SK-N-SH treated with all-trans-retinoic acid at 6 μM for 48 hours (cell line): ENCODE results near the gene CDC14A.

Source experiments
- ATAC-seq: fragments of 200-7000 bp; cut with Tn5 transposase; 3 replicates; pipeline ENCODE4 v1.9.1; 2020; ENCODE audit warnings: mild to moderate bottlenecking, moderate library complexity
- ARNTL ChIP-seq: fragments of 450-650 bp; formaldehyde crosslinking; IDR thresholded peaks from 2 replicates; pipeline ENCODE4 v1.5.0; 2020; ENCODE audit warnings: low read depth, mild to moderate bottlenecking, moderate library complexity, borderline replicate concordance
- BACH2 ChIP-seq: fragments of 250-450 bp; sonication (Bioruptor Pico); IDR thresholded peaks from 2 replicates; pipeline ENCODE4 v1.9.0; 2021; ENCODE audit warnings: mild to moderate bottlenecking, borderline replicate concordance
- ESRRG ChIP-seq: fragments of 250-450 bp; sonication (Bioruptor Pico); IDR thresholded peaks from 2 replicates; pipeline ENCODE4 v1.6.1; 2021; ENCODE audit warnings: mild to moderate bottlenecking
- GLIS3 ChIP-seq: fragments of 250-450 bp; sonication (Bioruptor Pico); IDR thresholded peaks from 2 replicates; pipeline ENCODE4 v1.5.0; 2020; ENCODE audit warnings: mild to moderate bottlenecking, moderate library complexity
- ISL1 ChIP-seq: fragments of 250-450 bp; sonication (Bioruptor Pico); IDR thresholded peaks from 2 replicates; pipeline ENCODE4 v2.1.2; 2022; ENCODE audit warnings: mild to moderate bottlenecking, moderate library complexity
- OSR1 ChIP-seq: fragments of 250-450 bp; sonication (Bioruptor Pico); IDR thresholded peaks from 2 replicates; pipeline ENCODE4 v1.8.0; 2022; ENCODE audit warnings: moderate library complexity, mild to moderate bottlenecking, inconsistent platforms
- PPARA ChIP-seq: fragments of 250-450 bp; sonication (Bioruptor Pico); IDR thresholded peaks from 2 replicates; pipeline ENCODE4 v1.5.0; 2020; ENCODE audit warnings: mild to moderate bottlenecking, borderline replicate concordance
- RARB ChIP-seq: fragments of 250-450 bp; sonication (Bioruptor Pico); IDR thresholded peaks from 2 replicates; pipeline ENCODE4 v1.8.0; 2021; ENCODE audit warnings: mild to moderate bottlenecking, moderate library complexity
- SNAI2 ChIP-seq: fragments of 250-450 bp; sonication (Bioruptor Pico); IDR thresholded peaks from 2 replicates; pipeline ENCODE4 v1.5.0; 2020; ENCODE audit warnings: mild to moderate bottlenecking, moderate library complexity
- TCF4 ChIP-seq: fragments of 250-450 bp; sonication (Bioruptor Pico); IDR thresholded peaks from 2 replicates; pipeline ENCODE4 v1.8.0; 2021; ENCODE audit warnings: mild to moderate bottlenecking, moderate library complexity, borderline replicate concordance
- TOX ChIP-seq: fragments of 250-450 bp; sonication (Bioruptor Pico); IDR thresholded peaks from 2 replicates; pipeline ENCODE4 v1.8.0; 2021; ENCODE audit warnings: mild to moderate bottlenecking, moderate library complexity, borderline replicate concordance
- ZFP3 ChIP-seq: fragments of 250-450 bp; sonication (Bioruptor Pico); IDR thresholded peaks from 2 replicates; pipeline ENCODE4 v1.5.0; 2020; ENCODE audit warnings: mild to moderate bottlenecking, moderate library complexity
- ZFP30 ChIP-seq: fragments of 450-650 bp; formaldehyde crosslinking; IDR thresholded peaks from 2 replicates; pipeline ENCODE4 v1.5.0; 2022; ENCODE audit warnings: mild to moderate bottlenecking, moderate library complexity
- ZNF565 ChIP-seq: fragments of 450-650 bp; formaldehyde crosslinking; conservative IDR thresholded peaks from 2 replicates; pipeline ENCODE4 v1.5.0; 2020; ENCODE audit warnings: low read depth, mild to moderate bottlenecking, moderate library complexity
- ZNF70 ChIP-seq: fragments of 450-650 bp; formaldehyde crosslinking; IDR thresholded peaks from 2 replicates; pipeline ENCODE4 v1.5.0; 2020; ENCODE audit warnings: mild to moderate bottlenecking, moderate library complexity
- ZNF8 ChIP-seq: fragments of 450-650 bp; formaldehyde crosslinking; IDR thresholded peaks from 2 replicates; pipeline ENCODE4 v1.5.0; 2020; ENCODE audit warnings: mild to moderate bottlenecking, moderate library complexity
- TF ChIP-seq, protein P1 (sequence below): fragments of 250-450 bp; sonication (Bioruptor Pico); IDR thresholded peaks from 2 replicates; pipeline ENCODE4 v1.8.0; 2020; ENCODE audit warnings: mild to moderate bottlenecking, moderate library complexity, borderline replicate concordance
- TF ChIP-seq, protein P2 (sequence below): fragments of 250-450 bp; sonication (Bioruptor Pico); IDR thresholded peaks from 2 replicates; pipeline ENCODE4 v1.8.0; 2021; ENCODE audit warnings: low read depth, mild to moderate bottlenecking, moderate library complexity, borderline replicate concordance
- TF ChIP-seq, protein P3 (sequence below): fragments of 250-450 bp; sonication (Bioruptor Pico); IDR thresholded peaks from 2 replicates; pipeline ENCODE4 v1.5.1; 2021; ENCODE audit warnings: mild to moderate bottlenecking, moderate library complexity
- TF ChIP-seq, protein P4 (sequence below): fragments of 250-450 bp; sonication (Bioruptor Pico); IDR thresholded peaks from 2 replicates; pipeline ENCODE4 v1.5.1; 2020; ENCODE audit warnings: low read depth, mild to moderate bottlenecking, moderate library complexity
- TF ChIP-seq, protein P5 (sequence below): fragments of 250-450 bp; sonication (Bioruptor Pico); IDR thresholded peaks from 2 replicates; pipeline ENCODE4 v1.5.0; 2020; ENCODE audit warnings: mild to moderate bottlenecking, moderate library complexity

CDC14A gene

DNA sequence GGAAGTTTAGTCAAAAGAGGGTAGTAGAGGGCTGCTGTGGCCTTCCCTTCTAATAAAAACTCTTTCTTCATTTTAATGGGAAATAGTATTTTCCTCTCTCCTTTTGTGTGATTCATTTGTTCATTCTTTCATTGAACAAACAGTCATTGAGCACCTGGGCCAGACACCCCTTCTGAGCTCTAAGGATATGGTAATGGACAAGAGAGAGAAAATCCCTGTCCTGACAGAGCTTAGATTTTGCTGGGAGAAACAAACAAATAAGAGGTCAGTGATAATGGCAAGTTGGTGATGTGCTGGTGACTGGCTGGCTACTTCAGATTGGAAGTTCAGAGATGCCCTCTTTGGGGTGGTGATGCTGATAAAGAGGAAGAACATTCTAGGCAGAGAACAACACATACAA is 59.3 kb downstream of the CDC14A start (continued):
- TF ChIP-seq, protein P1, sequence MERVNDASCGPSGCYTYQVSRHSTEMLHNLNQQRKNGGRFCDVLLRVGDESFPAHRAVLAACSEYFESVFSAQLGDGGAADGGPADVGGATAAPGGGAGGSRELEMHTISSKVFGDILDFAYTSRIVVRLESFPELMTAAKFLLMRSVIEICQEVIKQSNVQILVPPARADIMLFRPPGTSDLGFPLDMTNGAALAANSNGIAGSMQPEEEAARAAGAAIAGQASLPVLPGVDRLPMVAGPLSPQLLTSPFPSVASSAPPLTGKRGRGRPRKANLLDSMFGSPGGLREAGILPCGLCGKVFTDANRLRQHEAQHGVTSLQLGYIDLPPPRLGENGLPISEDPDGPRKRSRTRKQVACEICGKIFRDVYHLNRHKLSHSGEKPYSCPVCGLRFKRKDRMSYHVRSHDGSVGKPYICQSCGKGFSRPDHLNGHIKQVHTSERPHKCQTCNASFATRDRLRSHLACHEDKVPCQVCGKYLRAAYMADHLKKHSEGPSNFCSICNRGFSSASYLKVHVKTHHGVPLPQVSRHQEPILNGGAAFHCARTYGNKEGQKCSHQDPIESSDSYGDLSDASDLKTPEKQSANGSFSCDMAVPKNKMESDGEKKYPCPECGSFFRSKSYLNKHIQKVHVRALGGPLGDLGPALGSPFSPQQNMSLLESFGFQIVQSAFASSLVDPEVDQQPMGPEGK, result no peak
- no peak for TF ChIP-seq ZFP30 (CRISPR knock-in tag)
- TF ChIP-seq, protein P2, sequence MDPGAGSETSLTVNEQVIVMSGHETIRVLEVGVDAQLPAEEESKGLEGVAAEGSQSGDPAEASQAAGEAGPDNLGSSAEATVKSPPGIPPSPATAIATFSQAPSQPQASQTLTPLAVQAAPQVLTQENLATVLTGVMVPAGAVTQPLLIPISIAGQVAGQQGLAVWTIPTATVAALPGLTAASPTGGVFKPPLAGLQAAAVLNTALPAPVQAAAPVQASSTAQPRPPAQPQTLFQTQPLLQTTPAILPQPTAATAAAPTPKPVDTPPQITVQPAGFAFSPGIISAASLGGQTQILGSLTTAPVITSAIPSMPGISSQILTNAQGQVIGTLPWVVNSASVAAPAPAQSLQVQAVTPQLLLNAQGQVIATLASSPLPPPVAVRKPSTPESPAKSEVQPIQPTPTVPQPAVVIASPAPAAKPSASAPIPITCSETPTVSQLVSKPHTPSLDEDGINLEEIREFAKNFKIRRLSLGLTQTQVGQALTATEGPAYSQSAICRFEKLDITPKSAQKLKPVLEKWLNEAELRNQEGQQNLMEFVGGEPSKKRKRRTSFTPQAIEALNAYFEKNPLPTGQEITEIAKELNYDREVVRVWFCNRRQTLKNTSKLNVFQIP (CRISPR knock-in tag), result no peak

DNA sequence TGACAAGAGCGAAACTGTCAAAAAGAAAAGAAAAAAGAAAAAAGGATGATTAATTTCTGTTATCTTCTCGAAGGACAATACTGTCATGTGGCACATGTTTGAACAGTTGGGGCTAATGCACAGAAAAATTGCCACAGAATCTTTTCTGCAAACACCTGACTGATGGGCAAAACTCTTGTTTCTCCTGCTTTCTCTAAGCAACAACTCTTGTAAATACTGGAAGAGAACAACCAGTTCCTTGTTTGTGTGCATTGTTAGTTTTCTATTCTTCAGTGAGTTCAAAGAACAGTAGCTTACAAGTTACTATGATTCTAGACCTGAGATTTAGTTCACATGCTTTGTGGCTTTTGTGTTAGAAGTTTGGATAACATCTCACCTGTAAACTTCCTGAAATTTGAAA is 60.7 kb downstream of the CDC14A start:
- ATAC-seq, result no peak
- TF ChIP-seq RARB (CRISPR knock-in tag) (no peak), TOX (no peak)

DNA sequence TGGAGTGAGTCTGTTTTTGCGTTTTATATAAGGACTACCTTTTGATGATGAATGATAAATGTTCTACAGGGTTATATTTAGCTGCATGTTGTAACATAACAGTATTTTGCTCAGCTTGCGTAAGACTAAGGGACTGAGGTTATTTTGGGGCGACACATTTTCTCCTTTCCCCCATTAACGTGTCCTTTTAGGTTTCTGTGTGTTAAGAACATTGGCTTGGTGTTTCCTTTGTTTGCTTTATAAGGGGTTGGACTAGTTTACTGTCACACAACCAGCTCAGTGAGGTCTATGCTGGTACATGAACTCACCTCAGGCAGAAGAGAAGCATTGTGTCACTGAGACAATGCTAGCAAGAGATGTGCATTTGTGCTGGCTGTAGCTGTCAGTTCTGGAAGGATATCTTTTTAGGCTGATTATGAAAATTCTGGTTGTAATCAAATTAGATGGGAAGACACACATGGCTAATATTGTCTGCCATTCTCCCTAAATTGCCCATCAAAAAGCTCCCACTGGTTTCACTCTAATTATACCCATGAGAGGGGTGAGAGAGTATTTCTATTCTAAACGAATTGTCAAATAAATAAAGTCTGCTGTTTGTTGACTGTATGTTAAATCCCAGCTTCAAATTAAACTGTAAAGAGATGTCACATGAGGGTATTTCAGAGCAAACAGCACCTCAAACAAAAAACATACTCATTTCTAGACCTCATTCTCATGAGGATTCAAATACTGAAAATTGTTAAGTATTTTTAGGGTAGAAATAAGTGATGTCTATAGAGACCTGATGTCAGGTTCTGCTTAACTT is 62.6 kb downstream of the CDC14A start:
- ATAC-seq, result no peak
- TF ChIP-seq ZNF565 (CRISPR knock-in tag) (no peak), ZNF8 (CRISPR knock-in tag) (no peak), SNAI2 (no peak)
- TF ChIP-seq, protein P2 (CRISPR knock-in tag), result no peak

DNA sequence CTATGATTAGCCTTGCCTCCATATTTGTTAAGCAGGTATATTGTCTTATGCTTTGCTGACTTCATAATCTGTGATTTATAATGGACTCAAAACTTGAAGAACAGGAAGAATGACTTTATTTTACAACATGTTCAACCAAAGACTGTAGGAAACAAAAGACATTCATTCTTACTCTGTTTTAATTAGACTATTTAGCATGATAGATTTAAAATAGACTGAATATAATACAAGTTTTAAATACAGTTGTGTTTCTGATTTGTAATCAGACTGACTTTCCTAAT is 63.1 kb downstream of the CDC14A start:
- no peak for ATAC-seq
- TF ChIP-seq ZNF8 (CRISPR knock-in tag) (no peak), TCF4 (CRISPR knock-in tag) (no peak), OSR1 (CRISPR knock-in tag) (no peak), ZFP30 (CRISPR knock-in tag) (no peak), ZFP3 (CRISPR knock-in tag) (no peak), ARNTL (CRISPR knock-in tag) (no peak), TOX (no peak), BACH2 (CRISPR knock-in tag) (no peak), ZNF565 (CRISPR knock-in tag) (no peak), PPARA (CRISPR knock-in tag) (no peak), ISL1 (CRISPR knock-in tag) (no peak), ESRRG (CRISPR knock-in tag) (no peak), GLIS3 (CRISPR knock-in tag) (no peak), ZNF70 (no peak)
- TF ChIP-seq, protein P3, sequence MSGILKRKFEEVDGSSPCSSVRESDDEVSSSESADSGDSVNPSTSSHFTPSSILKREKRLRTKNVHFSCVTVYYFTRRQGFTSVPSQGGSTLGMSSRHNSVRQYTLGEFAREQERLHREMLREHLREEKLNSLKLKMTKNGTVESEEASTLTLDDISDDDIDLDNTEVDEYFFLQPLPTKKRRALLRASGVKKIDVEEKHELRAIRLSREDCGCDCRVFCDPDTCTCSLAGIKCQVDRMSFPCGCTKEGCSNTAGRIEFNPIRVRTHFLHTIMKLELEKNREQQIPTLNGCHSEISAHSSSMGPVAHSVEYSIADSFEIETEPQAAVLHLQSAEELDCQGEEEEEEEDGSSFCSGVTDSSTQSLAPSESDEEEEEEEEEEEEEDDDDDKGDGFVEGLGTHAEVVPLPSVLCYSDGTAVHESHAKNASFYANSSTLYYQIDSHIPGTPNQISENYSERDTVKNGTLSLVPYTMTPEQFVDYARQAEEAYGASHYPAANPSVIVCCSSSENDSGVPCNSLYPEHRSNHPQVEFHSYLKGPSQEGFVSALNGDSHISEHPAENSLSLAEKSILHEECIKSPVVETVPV (CRISPR knock-in tag), result no peak
- TF ChIP-seq, protein P4, sequence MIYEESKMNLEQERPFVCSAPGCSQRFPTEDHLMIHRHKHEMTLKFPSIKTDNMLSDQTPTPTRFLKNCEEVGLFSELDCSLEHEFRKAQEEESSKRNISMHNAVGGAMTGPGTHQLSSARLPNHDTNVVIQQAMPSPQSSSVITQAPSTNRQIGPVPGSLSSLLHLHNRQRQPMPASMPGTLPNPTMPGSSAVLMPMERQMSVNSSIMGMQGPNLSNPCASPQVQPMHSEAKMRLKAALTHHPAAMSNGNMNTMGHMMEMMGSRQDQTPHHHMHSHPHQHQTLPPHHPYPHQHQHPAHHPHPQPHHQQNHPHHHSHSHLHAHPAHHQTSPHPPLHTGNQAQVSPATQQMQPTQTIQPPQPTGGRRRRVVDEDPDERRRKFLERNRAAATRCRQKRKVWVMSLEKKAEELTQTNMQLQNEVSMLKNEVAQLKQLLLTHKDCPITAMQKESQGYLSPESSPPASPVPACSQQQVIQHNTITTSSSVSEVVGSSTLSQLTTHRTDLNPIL (CRISPR knock-in tag), result no peak
- TF ChIP-seq, protein P1, result no peak
- TF ChIP-seq, protein P2 (CRISPR knock-in tag), result no peak
- TF ChIP-seq, protein P5, sequence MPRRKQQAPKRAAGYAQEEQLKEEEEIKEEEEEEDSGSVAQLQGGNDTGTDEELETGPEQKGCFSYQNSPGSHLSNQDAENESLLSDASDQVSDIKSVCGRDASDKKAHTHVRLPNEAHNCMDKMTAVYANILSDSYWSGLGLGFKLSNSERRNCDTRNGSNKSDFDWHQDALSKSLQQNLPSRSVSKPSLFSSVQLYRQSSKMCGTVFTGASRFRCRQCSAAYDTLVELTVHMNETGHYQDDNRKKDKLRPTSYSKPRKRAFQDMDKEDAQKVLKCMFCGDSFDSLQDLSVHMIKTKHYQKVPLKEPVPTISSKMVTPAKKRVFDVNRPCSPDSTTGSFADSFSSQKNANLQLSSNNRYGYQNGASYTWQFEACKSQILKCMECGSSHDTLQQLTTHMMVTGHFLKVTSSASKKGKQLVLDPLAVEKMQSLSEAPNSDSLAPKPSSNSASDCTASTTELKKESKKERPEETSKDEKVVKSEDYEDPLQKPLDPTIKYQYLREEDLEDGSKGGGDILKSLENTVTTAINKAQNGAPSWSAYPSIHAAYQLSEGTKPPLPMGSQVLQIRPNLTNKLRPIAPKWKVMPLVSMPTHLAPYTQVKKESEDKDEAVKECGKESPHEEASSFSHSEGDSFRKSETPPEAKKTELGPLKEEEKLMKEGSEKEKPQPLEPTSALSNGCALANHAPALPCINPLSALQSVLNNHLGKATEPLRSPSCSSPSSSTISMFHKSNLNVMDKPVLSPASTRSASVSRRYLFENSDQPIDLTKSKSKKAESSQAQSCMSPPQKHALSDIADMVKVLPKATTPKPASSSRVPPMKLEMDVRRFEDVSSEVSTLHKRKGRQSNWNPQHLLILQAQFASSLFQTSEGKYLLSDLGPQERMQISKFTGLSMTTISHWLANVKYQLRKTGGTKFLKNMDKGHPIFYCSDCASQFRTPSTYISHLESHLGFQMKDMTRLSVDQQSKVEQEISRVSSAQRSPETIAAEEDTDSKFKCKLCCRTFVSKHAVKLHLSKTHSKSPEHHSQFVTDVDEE (CRISPR knock-in tag), result no peak
